CD4-positive, alpha-beta T cell treated with Interleukin-17A for 1 hour (primary cell): ENCODE data around the gene CLIP2.
"Not testable (repeated sequence)": the region's sequence is repeated elsewhere in the genome, so short reads cannot be mapped to it uniquely, and the experiment has no call there.

Experiments
- DNase-seq: peaks from one replicate; pipeline ENCODE4 v3.0.0-alpha.2; 2020

Gene CLIP2

GRCh38 chr7:74376256-74377036 lies 87.2 kb downstream of the CLIP2 start:
- no peak for DNase-seq

GRCh38 chr7:74379938-74380337 lies 90.7 kb downstream of the CLIP2 start:
- no peak for DNase-seq

GRCh38 chr7:74380720-74381119 lies 91.5 kb downstream of the CLIP2 start:
- DNase-seq, result no peak

- DNase-seq, result not testable (repeated sequence)
These were observed 94.9 kb downstream of the CLIP2 start for GRCh38 chr7:74384086-74384485.

GRCh38 chr7:74384854-74385253 lies 95.6 kb downstream of the CLIP2 start:
- not testable (repeated sequence) for DNase-seq

GRCh38 chr7:74387606-74388005 lies 98.4 kb downstream of the CLIP2 start:
- DNase-seq, result no peak

- DNase-seq, result no peak
These were observed 99.7 kb downstream of the CLIP2 start for GRCh38 chr7:74388880-74389415.

GRCh38 chr7:74393722-74394121 lies 104.5 kb downstream of the CLIP2 start:
- DNase-seq, result not testable (repeated sequence)

GRCh38 chr7:74394601-74395000 lies 105.4 kb downstream of the CLIP2 start:
- not testable (repeated sequence) for DNase-seq

GRCh38 chr7:74395745-74396311 lies 106.6 kb downstream of the CLIP2 start:
- DNase-seq, result no peak

- DNase-seq, result no peak
These were observed 107.8 kb downstream of the CLIP2 start for GRCh38 chr7:74396993-74397392.

GRCh38 chr7:74398426-74398825 lies 109.2 kb downstream of the CLIP2 start:
- DNase-seq, result no peak

GRCh38 chr7:74399006-74399405 lies 109.8 kb downstream of the CLIP2 start:
- DNase-seq, result no peak

GRCh38 chr7:74400420-74401136 lies 111.4 kb downstream of the CLIP2 start:
- no peak for DNase-seq

- DNase-seq, result peak; percentile 73
These were observed 112.1 kb downstream of the CLIP2 start for GRCh38 chr7:74401137-74401859.

GRCh38 chr7:74402668-74403067 lies 113.5 kb downstream of the CLIP2 start:
- not testable (repeated sequence) for DNase-seq

GRCh38 chr7:74403521-74404387 lies 114.5 kb downstream of the CLIP2 start:
- no peak for DNase-seq

- no peak for DNase-seq
These were observed 115.1 kb downstream of the CLIP2 start for GRCh38 chr7:74404388-74404700.

- no peak for DNase-seq
These were observed 115.5 kb downstream of the CLIP2 start for GRCh38 chr7:74404741-74405140.

- DNase-seq, result no peak
These were observed 116.1 kb downstream of the CLIP2 start for GRCh38 chr7:74405191-74405898.

GRCh38 chr7:74405899-74406512 lies 116.8 kb downstream of the CLIP2 start:
- DNase-seq, result no peak
